ENCODE results near the gene INPP5D.
"Not testable (repeated sequence)": the region's sequence is repeated elsewhere in the genome, so short reads cannot be mapped to it uniquely, and the experiment has no call there.

The INPP5D gene

DNA sequence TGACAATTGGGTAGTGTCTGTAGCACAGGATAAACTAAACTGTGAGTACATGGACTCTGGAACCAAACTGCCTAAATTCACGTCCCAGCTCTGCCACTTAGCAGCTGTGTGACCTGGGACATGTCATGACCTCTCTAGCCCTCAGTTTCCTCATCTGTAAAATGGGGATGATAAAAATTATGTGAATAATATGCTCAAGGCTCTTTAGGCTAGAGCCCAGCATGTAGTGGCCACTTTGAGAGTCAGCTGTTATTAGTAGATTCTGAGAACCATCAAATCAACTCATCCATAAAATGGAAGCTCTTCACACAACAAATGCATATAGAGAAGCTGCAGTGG, 87.7 kb downstream of the INPP5D start:
- in situ Hi-C loops (cut with HindIII; ENCODE audit: low pct_ligation_motif_present, low pct_unique_long_range_greater_than_20kb, low sequenced_read_pairs) = no loop called here
- no peak for DNase-seq

- DNase-seq = no peak
- in situ Hi-C loops (cut with HindIII; ENCODE audit: low pct_ligation_motif_present, low pct_unique_long_range_greater_than_20kb, low sequenced_read_pairs) = no loop called here
These were observed 88.2 kb downstream of the INPP5D start for GRCh38 chr2:233148354-233148753.

DNA sequence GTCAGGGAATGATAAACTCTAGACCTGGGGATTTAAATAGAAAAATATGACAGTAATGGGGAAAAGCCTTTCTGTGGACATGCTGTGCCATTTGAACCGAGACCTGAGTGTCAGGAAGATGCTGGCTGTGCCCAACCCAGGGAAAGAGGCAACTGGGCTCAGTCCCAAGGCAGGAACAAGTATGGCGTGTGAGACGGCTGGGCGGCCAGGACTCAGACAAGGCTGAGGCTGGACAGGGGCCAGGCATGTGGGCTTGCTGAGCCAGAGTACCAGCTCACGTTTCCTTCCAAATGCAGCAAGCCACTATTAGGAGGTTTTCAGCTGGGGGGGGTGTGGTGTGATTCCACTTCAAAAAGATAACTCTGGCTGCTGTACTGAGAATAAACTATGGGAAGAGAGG, 92.4 kb downstream of the INPP5D start:
- in situ Hi-C loops (cut with HindIII; ENCODE audit: low pct_ligation_motif_present, low pct_unique_long_range_greater_than_20kb, low sequenced_read_pairs) = no loop called here
- DNase-seq = no peak

DNA sequence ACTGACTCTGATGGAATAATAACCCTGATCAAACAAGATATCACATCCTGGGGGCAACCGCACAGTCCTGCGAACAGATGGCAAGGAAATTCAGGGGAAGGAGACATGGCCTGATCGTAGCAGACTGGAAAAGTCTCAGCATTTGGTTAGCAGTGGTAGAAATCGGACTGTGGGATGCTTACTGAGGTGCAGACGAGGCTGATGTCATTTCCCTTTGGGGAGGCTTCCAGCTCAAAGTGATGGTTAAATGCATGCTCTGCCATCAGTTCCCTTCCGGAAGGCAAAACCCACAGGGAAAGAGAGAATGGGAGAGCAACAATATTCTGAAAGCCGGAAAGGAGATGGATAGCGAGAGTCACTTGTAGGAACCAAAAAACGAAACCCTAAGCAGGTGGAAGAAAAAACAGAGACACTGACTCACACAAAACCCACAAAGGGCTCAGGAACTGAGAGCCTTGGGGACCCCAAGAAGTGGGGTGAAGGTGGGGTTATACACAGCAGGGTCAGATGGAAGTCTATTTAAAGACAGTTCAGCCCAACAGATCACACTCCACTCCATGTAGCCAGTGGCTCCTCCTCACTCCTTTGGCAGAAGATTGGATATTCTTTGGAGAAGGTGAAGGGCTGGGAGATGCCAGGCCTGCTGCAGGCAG, 93.1 kb downstream of the INPP5D start:
- in situ Hi-C loops (cut with HindIII; ENCODE audit: low pct_ligation_motif_present, low pct_unique_long_range_greater_than_20kb, low sequenced_read_pairs) = no loop called here
- no peak for DNase-seq

- DNase-seq = no peak
- in situ Hi-C loops (cut with HindIII; ENCODE audit: low pct_ligation_motif_present, low pct_unique_long_range_greater_than_20kb, low sequenced_read_pairs) = no loop called here
These were observed 95.9 kb downstream of the INPP5D start for GRCh38 chr2:233156001-233156400.

GRCh38 chr2:233156461-233156860, 96.3 kb downstream of the INPP5D start:
- in situ Hi-C loops (cut with HindIII; ENCODE audit: low pct_ligation_motif_present, low pct_unique_long_range_greater_than_20kb, low sequenced_read_pairs); DNase-seq: not testable (repeated sequence)

DNA sequence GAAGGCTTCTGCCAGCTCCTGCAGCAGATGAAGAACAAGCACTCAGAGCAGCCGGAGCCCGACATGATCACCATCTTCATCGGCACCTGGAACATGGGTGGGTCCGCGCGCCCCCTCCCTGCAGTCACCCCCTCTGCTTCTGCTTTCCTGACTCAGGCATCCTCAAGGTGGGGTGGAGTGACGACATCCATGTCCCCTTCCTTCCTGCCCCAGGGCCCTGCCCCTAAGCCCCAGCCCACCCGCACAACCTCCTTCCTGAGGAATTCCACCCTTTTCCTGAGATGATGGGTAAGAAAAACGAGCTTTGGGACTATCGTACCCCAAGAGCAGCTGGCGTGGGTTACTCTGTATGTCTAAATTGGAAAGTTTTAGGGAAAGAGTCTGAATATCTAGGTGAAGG, 101.6 kb downstream of the INPP5D start:
- in situ Hi-C loops (cut with HindIII; ENCODE audit: low pct_ligation_motif_present, low pct_unique_long_range_greater_than_20kb, low sequenced_read_pairs) = no loop called here
- no peak for DNase-seq

DNA sequence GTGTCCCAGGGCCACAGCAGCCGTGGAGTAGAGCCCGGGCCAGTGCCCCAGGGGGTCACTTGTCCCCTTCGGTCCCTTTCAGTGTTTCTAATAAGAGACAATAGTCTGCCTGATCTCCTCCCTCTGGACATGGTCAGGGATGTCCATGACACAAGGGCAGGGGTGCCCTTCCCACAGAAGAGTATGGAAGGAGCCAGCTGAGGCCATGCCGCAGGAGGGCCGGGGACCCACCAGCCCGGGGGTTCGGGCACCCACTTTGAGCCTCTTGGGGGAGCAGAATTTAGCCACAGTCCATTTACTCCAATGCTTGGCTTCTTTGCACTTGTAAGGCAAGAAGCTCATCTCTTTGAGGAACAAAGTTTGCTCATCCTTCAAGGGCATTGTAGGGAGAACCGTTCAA, 102.6 kb downstream of the INPP5D start:
- DNase-seq = no peak
- in situ Hi-C loops (cut with HindIII; ENCODE audit: low pct_ligation_motif_present, low pct_unique_long_range_greater_than_20kb, low sequenced_read_pairs) = no loop called here

DNA sequence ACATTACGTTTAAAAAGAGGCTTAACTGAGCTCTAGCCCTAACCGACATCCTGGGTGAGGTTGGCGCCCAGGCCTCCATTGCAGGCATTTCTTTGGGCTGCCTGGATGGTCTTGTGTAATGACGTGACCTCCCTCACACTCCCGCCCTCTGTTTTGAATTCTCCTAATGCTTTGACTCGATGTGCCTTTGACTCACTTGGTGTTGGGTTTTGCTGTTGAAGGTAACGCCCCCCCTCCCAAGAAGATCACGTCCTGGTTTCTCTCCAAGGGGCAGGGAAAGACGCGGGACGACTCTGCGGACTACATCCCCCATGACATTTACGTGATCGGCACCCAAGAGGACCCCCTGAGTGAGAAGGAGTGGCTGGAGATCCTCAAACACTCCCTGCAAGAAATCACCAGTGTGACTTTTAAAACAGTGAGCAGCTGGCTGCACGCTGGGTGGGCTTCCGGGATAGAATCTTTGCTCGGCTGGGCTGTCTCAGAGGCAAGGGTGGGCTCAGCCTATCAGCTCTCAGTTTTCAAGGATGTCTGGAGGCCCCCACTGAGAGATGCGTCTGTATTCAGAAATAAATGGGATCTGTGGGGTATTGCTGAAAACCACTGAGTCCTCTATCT, 103.5 kb downstream of the INPP5D start:
- no peak for DNase-seq
- in situ Hi-C loops (cut with HindIII; ENCODE audit: low pct_ligation_motif_present, low pct_unique_long_range_greater_than_20kb, low sequenced_read_pairs) = no loop called here

- in situ Hi-C loops (cut with HindIII; ENCODE audit: low pct_ligation_motif_present, low pct_unique_long_range_greater_than_20kb, low sequenced_read_pairs) = no loop called here
- no peak for DNase-seq
These were observed 104.0 kb downstream of the INPP5D start for GRCh38 chr2:233164128-233164635.

DNA sequence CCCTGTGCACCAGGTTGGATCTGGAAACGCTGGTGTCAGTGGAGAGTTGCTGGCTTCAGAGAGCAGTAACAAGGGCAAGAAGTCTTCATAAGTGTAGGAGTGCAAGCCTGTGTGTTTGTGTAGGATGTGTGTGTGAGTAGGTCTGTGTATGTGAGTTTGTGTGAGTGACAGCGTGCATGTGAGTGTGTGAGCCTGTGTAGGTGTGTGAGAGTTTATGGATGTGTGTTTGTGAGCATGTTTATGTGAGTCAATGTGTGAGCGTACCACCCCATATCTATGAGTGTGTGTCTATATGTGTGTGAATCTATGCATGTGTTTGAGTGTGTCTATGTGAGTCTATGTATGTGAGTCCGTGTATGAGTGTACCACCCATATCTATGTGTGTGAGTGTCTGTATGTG, 104.8 kb downstream of the INPP5D start:
- in situ Hi-C loops (cut with HindIII; ENCODE audit: low pct_ligation_motif_present, low pct_unique_long_range_greater_than_20kb, low sequenced_read_pairs) = no loop called here
- DNase-seq = no peak

DNA sequence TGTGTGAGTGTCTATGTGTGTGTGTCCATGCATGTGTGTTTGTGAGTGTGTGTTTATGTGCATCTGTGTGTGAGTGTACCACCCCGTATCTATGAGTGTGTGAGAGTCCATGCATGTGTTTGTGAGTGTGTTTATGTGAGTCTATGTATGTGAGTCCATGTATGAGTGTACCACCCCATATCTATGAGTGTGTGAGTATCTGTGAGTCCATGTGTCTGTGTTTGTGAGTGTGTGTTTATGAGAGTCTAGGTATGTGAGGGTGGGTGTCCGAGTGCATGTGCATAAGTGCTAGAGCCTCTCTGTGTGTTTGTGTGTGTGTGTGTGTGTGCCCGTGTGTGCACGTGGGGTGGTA, 105.4 kb downstream of the INPP5D start:
- DNase-seq = no peak
- in situ Hi-C loops (cut with HindIII; ENCODE audit: low pct_ligation_motif_present, low pct_unique_long_range_greater_than_20kb, low sequenced_read_pairs) = no loop called here

DNA sequence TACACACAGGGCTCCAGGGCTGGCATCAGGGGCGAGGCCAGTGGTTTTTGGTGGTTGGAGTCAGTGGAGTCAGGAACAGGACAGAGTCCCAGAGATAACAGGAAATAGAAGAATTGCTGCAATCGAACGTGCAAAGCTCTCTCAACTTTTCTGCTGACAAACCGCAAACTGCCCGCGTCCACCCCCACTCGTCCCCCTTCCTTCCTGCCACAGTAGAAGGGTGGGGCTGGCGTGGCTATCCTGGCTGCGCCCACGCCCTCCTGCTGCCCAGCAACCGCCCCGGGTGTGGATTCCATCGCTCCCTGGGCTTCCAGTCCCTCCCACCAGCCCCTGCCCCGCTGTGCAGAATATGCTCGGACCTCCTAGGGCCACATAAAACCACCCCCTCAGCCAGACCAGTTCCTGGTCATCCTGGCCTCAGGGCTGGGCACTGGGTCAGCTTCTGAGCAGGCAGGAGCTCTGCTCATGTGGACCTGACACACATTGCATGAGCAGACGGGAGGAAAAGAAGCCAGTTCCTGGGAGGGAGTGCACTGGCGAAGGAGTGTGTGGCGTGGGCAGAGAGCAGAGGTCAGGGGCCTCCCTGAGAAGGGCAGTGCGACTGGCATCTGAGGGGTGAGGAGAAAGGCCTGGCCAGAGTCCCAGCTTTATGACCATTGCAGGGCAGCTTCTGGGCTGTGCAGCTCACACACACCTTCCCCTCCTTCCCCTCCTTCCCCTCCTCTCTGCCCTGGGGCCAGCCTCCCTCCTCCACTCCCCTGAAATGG, 105.9 kb downstream of the INPP5D start:
- in situ Hi-C loops (cut with HindIII; ENCODE audit: low pct_ligation_motif_present, low pct_unique_long_range_greater_than_20kb, low sequenced_read_pairs) = no loop called here
- DNase-seq = no peak

DNA sequence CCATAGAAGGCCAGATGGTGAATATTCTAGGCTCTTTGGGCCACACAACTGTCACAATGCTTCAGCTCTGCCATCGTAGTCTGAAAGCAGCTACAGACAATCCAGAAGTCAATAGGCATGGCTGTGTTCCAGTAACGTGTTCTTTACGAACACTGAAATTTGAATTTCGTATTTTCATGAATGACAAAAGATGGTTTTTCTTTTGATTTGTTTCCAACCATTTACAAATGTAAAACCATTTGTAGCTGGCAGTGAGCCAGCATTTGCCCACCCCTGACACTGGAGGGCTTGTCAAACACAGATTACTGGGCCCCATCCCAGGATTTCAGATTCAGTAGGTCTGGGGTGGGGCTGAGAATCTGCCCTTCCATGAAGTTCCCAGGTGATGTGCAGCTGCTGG, 108.3 kb downstream of the INPP5D start:
- in situ Hi-C loops (cut with HindIII; ENCODE audit: low pct_ligation_motif_present, low pct_unique_long_range_greater_than_20kb, low sequenced_read_pairs) = no loop called here
- no peak for DNase-seq

DNA sequence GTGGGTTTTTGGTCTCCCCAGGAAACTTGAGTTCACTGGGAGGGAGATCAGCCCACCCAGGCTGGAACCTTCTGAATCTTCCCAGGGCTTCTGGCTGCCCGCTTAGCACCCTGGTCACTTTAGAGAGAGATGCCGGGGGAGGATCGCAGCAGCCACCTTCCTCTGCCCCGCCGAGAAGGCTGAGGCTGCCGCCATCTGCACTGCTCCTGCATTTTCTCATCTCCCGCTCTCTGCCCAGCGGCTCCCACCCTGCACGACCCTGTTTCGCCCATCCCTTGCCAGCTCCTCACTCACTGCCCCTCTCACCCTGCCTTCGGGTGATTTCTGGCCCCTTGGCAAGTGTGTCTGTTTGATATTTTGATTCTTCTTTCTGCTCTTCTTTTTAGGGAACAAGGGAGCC, 108.8 kb downstream of the INPP5D start:
- no peak for DNase-seq

GRCh38 chr2:233171344-233171743, 111.2 kb downstream of the INPP5D start:
- DNase-seq = no peak
- in situ Hi-C loops (cut with HindIII; ENCODE audit: low pct_ligation_motif_present, low pct_unique_long_range_greater_than_20kb, low sequenced_read_pairs) = no loop called here

More for the DNA sequence above, 108.8 kb downstream of the INPP5D start:
- in situ Hi-C loops (cut with HindIII; ENCODE audit: low pct_ligation_motif_present, low pct_unique_long_range_greater_than_20kb, low sequenced_read_pairs) = no loop called here

GRCh38 chr2:233173115-233173514, 113.0 kb downstream of the INPP5D start:
- in situ Hi-C loops (cut with HindIII; ENCODE audit: low pct_ligation_motif_present, low pct_unique_long_range_greater_than_20kb, low sequenced_read_pairs) = no loop called here
- no peak for DNase-seq

- in situ Hi-C loops (cut with HindIII; ENCODE audit: low pct_ligation_motif_present, low pct_unique_long_range_greater_than_20kb, low sequenced_read_pairs) = no loop called here
- no peak for DNase-seq
These were observed 114.0 kb downstream of the INPP5D start for GRCh38 chr2:233174137-233174536.

DNA sequence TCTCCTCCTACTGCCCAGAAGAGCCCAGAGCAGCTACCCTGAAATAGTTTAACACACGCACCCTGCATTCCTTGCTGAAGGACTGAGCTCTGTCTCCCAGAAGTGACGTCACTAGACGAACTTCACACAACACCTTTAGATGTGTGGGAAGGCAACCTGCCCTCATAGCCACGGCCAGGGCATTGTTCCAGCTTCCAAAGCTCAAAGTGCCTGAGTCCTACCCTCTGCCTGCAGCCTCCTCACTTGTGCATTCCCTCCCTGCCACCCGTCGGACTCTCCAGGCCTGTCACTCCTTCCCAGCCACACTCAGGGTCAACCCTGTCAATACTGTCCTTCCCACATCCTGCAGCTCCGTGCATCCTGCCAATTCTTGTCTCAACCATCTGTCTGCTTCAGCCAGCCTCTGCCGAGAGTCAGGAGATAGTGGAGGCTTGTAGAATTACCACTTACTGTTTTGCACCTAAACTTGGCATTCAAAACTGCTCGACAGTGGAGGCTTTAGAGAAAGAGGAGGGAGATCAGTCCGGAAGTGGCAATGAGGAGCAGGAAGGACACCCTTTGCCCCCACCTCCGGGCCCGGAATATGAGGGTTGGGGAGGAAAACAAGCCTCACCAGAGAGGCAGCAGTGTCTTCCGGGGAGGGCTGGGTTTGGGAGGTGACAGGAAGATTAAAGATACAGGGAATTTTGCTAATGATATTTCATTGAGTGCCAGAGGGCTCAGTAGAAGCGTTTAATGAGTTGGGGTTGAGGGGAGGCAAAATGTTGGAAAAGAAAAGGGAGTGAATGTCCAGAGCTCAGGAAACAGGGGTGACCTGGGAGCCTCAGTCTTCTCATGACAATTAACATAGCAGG, 119.1 kb downstream of the INPP5D start:
- in situ Hi-C loops (cut with HindIII; ENCODE audit: low pct_ligation_motif_present, low pct_unique_long_range_greater_than_20kb, low sequenced_read_pairs) = no loop called here
- DNase-seq = no peak
